Ovary (tissue), 7 donors: Measurements from ENCODE around the gene CCR5AS.

Experiments
- DNase-seq, 5 donors: peaks; one replicate each; pipeline ENCODE4 v3.0.0-alpha.2; 2019 to 2020
- H3K27ac ChIP-seq, 2 donors: fragments of 200-600 bp; one replicate each; pipeline versions ENCODE4 v1.5.1 to v1.8.0; 2019 to 2022
- H3K27me3 ChIP-seq: fragments of 200-600 bp; one replicate; pipeline ENCODE4 v1.8.0; 2022
- H3K36me3 ChIP-seq: fragments of 200-600 bp; sonication (generic); one replicate; pipeline ENCODE4 v1.5.1; 2019
- H3K4me1 ChIP-seq: one replicate; pipeline ENCODE4 v1.8.1; 2013; ENCODE audit warnings: mild to moderate bottlenecking, moderate library complexity; ENCODE audit not compliant: insufficient read depth
- H3K4me3 ChIP-seq: fragments of 200-600 bp; sonication (generic); one replicate; pipeline ENCODE4 v1.5.1; 2017
- H3K9me3 ChIP-seq, 2 donors: fragments of 200-600 bp in 1 of 2; sonication (generic) in 1 of 2; one replicate each; pipeline versions ENCODE4 v1.5.1 to v1.8.1; 2013 to 2019; ENCODE audit warnings: mild to moderate bottlenecking in 1 of 2, moderate library complexity in 1 of 2
- CTCF ChIP-seq, 3 donors: fragments of 450-650 bp in 2 of 3; fragments of 200-600 bp in 1 of 3; IDR thresholded peaks; one replicate each; pipeline versions ENCODE4 v1.5.1 to v1.8.0; 2016 to 2022; ENCODE audit warnings: antibody characterized with exemption in 3 of 3, mild to moderate bottlenecking in 1 of 3
- EP300 ChIP-seq: sonication (generic); formaldehyde crosslinking; IDR thresholded peaks from one replicate; pipeline ENCODE4 v1.6.1; 2017; ENCODE audit warnings: antibody characterized with exemption
- POLR2A ChIP-seq: fragments of 450-650 bp; IDR thresholded peaks from one replicate; pipeline ENCODE4 v1.6.1; 2017; ENCODE audit warnings: antibody characterized with exemption, mild to moderate bottlenecking, moderate library complexity
- WGBS, 3 donors: extraction: QIAGEN DNeasy Blood & Tissue Kit in 1 of 3; methylation state at CpG; one replicate each; pipeline versions ENCODE4 v1.1.5 to v1.1.7; 2013 to 2017; 5-methylcytosine and 5-hydroxymethylcytosine counted together
- intact Hi-C, 4 donors: fragments of 100-400 bp; cut with DNase I; formaldehyde crosslinking; loops; one replicate each; pipeline versions ENCODE4 v1.11.0 to v1.15.1; 2022 to 2023
- donor health status: DM: no; HTN: no; CAD: no; lungs with moderate emphysema.
- donor health status: DM: no; HTN: no; CAD: no.
- donor health status: Bipolar disorder and iron deficiency.
- donor health status: DM: no; HTN: no; CAD: no.
- donor health status: DM: yes; HTN: yes; CAD: no.

Gene CCR5AS

GRCh38 chr3:46411271-46411670 is 4.4 kb upstream of the CCR5AS start:
- Histone ChIP-seq H3K9me3 (no peaks in the 10 kb centered on the region), H3K36me3 (no peaks in the 10 kb centered on the region), H3K4me1 (peaks cover 5% of the 10 kb centered on the region), H3K27me3 (no peaks in the 10 kb centered on the region), H3K4me3 (no peak overlapping the region), H3K27ac (no peak overlapping the region)
- DNase-seq: no peak
- intact Hi-C loops: no loop called here
- TF ChIP-seq CTCF (IDR thresholded peaks at IDR 0.05): no peak
- TF ChIP-seq POLR2A: no peak
- 93 to 95% (median 93%) methylated on average over 2 of the region's 2 CpGs for WGBS, 3 donors

GRCh38 chr3:46410669-46411068 is 3.8 kb upstream of the CCR5AS start:
- 75 to 86% (median 81%) methylated on average over 2 of the region's 2 CpGs for WGBS, 3 donors
- no peaks in the 10 kb centered on the region for H3K9me3 ChIP-seq
- no peak overlapping the region for H3K27ac ChIP-seq
- peaks cover 5% of the 10 kb centered on the region for H3K4me1 ChIP-seq
- no peaks in the 10 kb centered on the region for H3K36me3 ChIP-seq
- H3K4me3 ChIP-seq: no peak overlapping the region
- TF ChIP-seq EP300 (no peak), CTCF (IDR thresholded peaks at IDR 0.05) (no peak), POLR2A (no peak)
- intact Hi-C loops: no loop called here
- no peaks in the 10 kb centered on the region for H3K27me3 ChIP-seq
- DNase-seq: no peak

GRCh38 chr3:46409739-46410489 is 3.0 kb upstream of the CCR5AS start:
- H3K4me1 ChIP-seq: peaks cover 8% of the 10 kb centered on the region
- H3K27me3 ChIP-seq: no peaks in the 10 kb centered on the region
- intact Hi-C loops: no loop called here
- no peaks in the 10 kb centered on the region for H3K9me3 ChIP-seq
- no peak for TF ChIP-seq POLR2A
- TF ChIP-seq CTCF (IDR thresholded peaks at IDR 0.05): no peak
- no peak for TF ChIP-seq EP300
- no peak overlapping the region for H3K4me3 ChIP-seq
- no peak overlapping the region for H3K27ac ChIP-seq
- no peaks in the 10 kb centered on the region for H3K36me3 ChIP-seq
- no peak for DNase-seq
- 84 to 91% (median 85%) methylated on average over 9 of the region's 9 CpGs for WGBS, 3 donors

- Histone ChIP-seq H3K36me3 (no peaks in the 10 kb centered on the region), H3K27me3 (no peaks in the 10 kb centered on the region), H3K4me3 (no peak overlapping the region), H3K27ac (no peak overlapping the region), H3K4me1 (peaks cover 8% of the 10 kb centered on the region), H3K9me3 (no peaks in the 10 kb centered on the region)
- no peak for TF ChIP-seq POLR2A
- TF ChIP-seq CTCF (IDR thresholded peaks at IDR 0.05): no peak
- no peak for TF ChIP-seq EP300
- intact Hi-C loops: no loop called here
- WGBS, 3 donors: 82 to 85% (median 83%) methylated on average over 7 of the region's 7 CpGs
- no peak for DNase-seq
Measured at GRCh38 chr3:46408853-46409252, 2.0 kb upstream of the CCR5AS start.
